ENCODE results near the gene RABGGTA.

RABGGTA gene

DNA sequence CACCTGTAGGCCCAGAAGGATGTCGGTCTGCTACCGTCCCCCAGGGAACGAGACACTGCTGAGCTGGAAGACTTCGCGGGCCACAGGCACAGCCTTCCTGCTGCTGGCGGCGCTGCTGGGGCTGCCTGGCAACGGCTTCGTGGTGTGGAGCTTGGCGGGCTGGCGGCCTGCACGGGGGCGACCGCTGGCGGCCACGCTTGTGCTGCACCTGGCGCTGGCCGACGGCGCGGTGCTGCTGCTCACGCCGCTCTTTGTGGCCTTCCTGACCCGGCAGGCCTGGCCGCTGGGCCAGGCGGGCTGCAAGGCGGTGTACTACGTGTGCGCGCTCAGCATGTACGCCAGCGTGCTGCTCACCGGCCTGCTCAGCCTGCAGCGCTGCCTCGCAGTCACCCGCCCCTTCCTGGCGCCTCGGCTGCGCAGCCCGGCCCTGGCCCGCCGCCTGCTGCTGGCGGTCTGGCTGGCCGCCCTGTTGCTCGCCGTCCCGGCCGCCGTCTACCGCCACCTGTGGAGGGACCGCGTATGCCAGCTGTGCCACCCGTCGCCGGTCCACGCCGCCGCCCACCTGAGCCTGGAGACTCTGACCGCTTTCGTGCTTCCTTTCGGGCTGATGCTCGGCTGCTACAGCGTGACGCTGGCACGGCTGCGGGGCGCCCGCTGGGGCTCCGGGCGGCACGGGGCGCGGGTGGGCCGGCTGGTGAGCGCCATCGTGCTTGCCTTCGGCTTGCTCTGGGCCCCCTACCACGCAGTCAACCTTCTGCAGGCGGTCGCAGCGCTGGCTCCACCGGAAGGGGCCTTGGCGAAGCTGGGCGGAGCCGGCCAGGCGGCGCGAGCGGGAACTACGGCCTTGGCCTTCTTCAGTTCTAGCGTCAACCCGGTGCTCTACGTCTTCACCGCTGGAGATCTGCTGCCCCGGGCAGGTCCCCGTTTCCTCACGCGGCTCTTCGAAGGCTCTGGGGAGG, 39.5 kb upstream of the RABGGTA start, which contains the start of gene LTB4R:
Gene LTB4R, plus strand, starts transcription at position 857 of the 959 bp plus-strand sequence. CDS start 4,150 bp downstream, outside the sequence.
- Histone ChIP-seq H3K4me3 (ENCODE audit: low read length) (no peak within 1 kb of the TSS), H3K4me1 (ENCODE audit: insufficient read depth, low read length) (no peaks in the 10 kb centered on the region), H3K9ac (ENCODE audit: low read depth, low read length) (no peak within 1 kb of the TSS), H3K36me3 (ENCODE audit: insufficient read depth, low read depth, low read length) (peaks cover 35% of the 10 kb centered on the region), H3K9me3 (ENCODE audit: insufficient read depth, low read depth, low read length) (no peaks in the 10 kb centered on the region), H3K27ac (ENCODE audit: low read length) (no peak within 1 kb of the TSS), H3K27me3 (ENCODE audit: insufficient read depth, low read length) (no peaks in the 10 kb centered on the region; the same call in 1 of the 2 replicates)

DNA sequence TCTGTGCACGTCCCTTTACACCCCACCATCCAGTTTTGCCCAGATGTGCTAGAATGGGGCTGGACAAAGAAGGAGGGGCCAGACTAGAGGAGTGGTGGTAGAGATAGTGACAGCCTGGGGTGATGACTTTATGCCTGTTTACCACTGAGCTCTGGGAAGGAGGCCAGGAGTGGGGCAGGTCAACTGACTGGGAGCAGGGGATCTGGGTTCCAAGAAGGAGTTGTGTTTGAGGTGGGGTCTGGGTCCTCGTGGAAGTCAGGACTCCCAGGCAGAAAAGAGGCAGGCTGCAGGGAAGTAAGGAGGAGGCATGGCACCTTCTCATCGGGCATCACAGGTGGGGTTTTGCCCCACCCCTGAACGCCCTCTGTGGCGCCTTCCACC, 38.9 kb upstream of the RABGGTA start:
- Histone ChIP-seq H3K36me3 (ENCODE audit: insufficient read depth, low read depth, low read length) (peaks cover 41% of the 10 kb centered on the region), H3K9me3 (ENCODE audit: insufficient read depth, low read depth, low read length) (no peaks in the 10 kb centered on the region), H3K4me3 (ENCODE audit: low read length) (no peak overlapping the region), H3K27me3 (ENCODE audit: insufficient read depth, low read length) (no peaks in the 10 kb centered on the region; the same call in 1 of the 2 replicates), H3K9ac (ENCODE audit: low read depth, low read length) (no peak overlapping the region), H3K27ac (ENCODE audit: low read length) (no peak overlapping the region), H3K4me1 (ENCODE audit: insufficient read depth, low read length) (no peaks in the 10 kb centered on the region)

DNA sequence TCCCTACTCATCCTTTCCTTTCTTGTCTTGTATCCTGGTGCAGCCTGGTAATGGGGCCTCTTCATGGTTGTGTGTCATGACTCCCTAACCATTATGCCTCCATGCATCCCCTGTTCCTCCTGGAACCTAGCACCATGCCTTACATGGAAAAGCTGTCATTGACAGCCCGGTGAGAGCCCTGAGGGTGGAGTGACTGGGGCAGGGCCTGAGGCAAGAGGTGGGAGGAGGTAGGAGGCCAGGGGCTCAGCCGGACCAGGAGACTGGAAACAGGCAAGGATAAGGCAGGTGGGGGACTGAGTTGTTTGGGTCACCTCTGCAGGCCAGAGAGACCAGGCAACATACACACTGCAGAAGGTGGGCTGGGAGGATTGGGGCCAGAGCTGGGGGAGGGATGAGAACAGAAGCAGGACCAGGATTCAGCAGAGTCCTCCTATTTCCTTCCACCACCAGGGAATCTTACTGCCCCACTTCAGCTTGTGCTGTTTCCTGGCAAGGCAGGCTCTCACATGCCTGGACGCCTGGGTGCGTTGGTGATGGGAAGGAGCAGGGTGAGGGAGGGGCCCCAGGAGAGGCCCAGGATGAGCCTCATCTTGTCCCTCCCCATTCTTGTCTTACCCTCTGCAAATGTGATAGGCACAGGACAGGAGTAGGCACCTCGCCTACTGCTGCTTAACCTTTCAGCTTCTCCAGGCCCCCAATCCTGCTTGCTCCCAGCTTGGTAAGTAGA, 38.3 kb upstream of the RABGGTA start, which contains the start of gene LTB4R2:
Gene LTB4R2, plus strand, starts transcription at position 603 of the 727 bp plus-strand sequence. CDS start 525 bp downstream, outside the sequence.
- peaks cover 47% of the 10 kb centered on the region for H3K36me3 ChIP-seq (ENCODE audit: insufficient read depth, low read depth, low read length)
- H3K4me3 ChIP-seq (ENCODE audit: low read length): no peak within 1 kb of the TSS
- H3K27ac ChIP-seq (ENCODE audit: low read length): no peak within 1 kb of the TSS
- H3K27me3 ChIP-seq (ENCODE audit: insufficient read depth, low read length): no peaks in the 10 kb centered on the region; the same call in 1 of the 2 replicates
- no peaks in the 10 kb centered on the region for H3K4me1 ChIP-seq (ENCODE audit: insufficient read depth, low read length)
- H3K9ac ChIP-seq (ENCODE audit: low read depth, low read length): no peak within 1 kb of the TSS
- H3K9me3 ChIP-seq (ENCODE audit: insufficient read depth, low read depth, low read length): no peaks in the 10 kb centered on the region

DNA sequence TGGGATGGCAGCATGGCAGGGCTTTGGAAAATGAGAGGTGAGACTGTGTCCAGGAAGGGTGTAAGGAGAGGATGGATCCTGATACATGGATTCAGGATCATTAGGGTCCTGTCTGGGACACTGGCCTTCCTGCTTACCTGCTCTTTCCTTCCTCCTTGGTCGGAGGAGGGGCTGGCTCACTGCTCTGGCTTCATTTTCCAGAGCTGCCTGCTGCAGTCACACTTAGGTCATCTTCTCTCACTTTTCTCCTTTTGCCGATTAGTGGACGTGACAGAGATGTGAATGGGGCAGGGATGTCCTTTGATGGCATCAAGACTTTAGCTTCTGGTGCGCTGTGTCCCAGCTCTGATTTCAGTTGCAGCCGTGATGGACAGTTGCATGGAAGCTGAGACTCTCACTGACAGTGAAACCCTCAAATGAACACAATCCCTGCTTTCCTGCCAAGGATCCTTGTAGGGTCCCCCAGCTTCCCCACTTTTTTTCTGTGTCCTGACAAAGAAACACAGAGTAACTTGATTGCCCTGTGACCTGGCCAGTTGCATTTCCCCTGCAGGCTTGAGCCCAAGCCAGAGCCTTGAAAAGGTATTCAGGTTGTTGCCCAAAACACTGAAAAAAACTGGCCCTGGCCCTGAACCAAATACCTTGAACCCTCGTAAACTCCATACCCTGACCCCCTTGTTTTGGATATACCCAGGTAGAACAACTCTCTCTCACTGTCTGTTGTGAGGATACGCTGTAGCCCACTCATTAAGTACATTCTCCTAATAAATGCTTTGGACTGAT, 37.1 kb upstream of the RABGGTA start:
- no peak overlapping the region for H3K4me3 ChIP-seq (ENCODE audit: low read length)
- H3K9me3 ChIP-seq (ENCODE audit: insufficient read depth, low read depth, low read length): no peaks in the 10 kb centered on the region
- H3K9ac ChIP-seq (ENCODE audit: low read depth, low read length): no peak overlapping the region
- H3K4me1 ChIP-seq (ENCODE audit: insufficient read depth, low read length): no peaks in the 10 kb centered on the region
- H3K27ac ChIP-seq (ENCODE audit: low read length): no peak overlapping the region
- H3K27me3 ChIP-seq (ENCODE audit: insufficient read depth, low read length): no peaks in the 10 kb centered on the region
- peaks cover 59% of the 10 kb centered on the region for H3K36me3 ChIP-seq (ENCODE audit: insufficient read depth, low read depth, low read length)

DNA sequence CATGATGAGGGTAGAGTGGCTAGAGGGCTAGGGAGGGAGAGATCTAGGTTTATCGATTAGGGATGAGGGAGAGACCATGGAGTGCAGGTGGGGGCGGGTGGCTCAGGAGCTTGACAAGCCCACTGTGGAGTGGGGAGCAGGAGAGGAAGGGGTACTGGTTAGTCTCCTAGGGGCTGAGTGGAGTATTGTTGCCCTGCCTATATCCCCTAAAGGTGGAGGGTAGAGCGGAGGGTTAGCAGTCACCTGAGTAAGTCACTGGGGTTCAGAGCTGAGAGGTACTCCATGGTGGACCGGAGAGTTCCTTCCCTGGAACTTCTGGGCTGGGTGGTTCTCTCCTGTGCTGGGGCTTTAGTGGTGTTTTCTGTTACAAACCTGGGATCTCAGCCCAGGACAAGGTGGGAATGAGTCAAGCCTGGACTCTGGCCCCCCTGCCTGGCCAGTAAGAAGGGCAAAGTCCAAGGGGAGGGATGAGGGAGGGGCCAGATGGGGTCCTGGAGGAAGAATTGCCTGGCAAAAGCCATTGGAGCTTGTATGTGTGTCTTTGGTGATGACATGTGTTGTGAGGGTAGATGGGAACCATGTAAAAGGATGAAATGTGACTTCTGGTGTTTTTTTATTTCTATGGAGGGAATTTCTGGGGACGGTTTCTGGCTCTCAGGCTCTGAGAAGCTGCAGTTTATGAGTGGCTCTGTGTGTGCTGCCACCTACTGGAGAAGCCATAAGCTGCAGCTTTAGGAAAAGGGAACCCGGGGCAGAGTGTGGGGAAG, 36.4 kb upstream of the RABGGTA start, which contains the start of gene CIDEB:
Gene CIDEB, minus strand, starts transcription at position 403 of the 767 bp plus-strand sequence. Its CDS starts 119 bp downstream, at position 284.
- H3K27ac ChIP-seq (ENCODE audit: low read length): no peak within 1 kb of the TSS

DNA sequence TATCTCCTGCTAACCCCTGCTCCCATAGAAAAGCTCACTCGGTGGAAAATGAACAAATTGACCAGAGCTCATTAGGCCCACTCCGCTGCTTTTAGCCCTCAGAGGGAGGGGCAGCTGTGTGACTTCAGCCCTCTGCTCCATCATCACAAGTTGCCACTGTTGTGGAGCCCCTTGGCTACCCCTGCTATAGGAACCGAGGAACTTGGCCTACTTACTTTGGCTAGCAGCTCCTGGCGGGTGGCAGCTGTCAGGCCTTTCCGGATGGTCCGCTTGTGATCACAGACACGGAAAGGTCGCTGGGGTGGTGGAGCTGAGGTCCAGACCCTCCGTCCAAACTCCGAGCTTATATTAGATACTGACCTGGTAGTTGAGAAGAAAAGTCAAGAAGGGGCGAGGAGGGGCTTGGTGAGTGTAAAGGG, 35.8 kb upstream of the RABGGTA start:
- Histone ChIP-seq H3K36me3 (ENCODE audit: insufficient read depth, low read depth, low read length) (peaks cover 71% of the 10 kb centered on the region), H3K4me1 (ENCODE audit: insufficient read depth, low read length) (no peaks in the 10 kb centered on the region), H3K9ac (ENCODE audit: low read depth, low read length) (no peak overlapping the region), H3K27me3 (ENCODE audit: insufficient read depth, low read length) (no peaks in the 10 kb centered on the region), H3K4me3 (ENCODE audit: low read length) (no peak overlapping the region), H3K9me3 (ENCODE audit: insufficient read depth, low read depth, low read length) (no peaks in the 10 kb centered on the region), H3K27ac (ENCODE audit: low read length) (no peak overlapping the region)

More for the DNA sequence above, 36.4 kb upstream of the RABGGTA start, which contains the start of gene CIDEB:
- Histone ChIP-seq H3K27me3 (ENCODE audit: insufficient read depth, low read length) (no peaks in the 10 kb centered on the region), H3K36me3 (ENCODE audit: insufficient read depth, low read depth, low read length) (peaks cover 66% of the 10 kb centered on the region), H3K9ac (ENCODE audit: low read depth, low read length) (no peak within 1 kb of the TSS), H3K4me3 (ENCODE audit: low read length) (no peak within 1 kb of the TSS), H3K9me3 (ENCODE audit: insufficient read depth, low read depth, low read length) (no peaks in the 10 kb centered on the region), H3K4me1 (ENCODE audit: insufficient read depth, low read length) (no peaks in the 10 kb centered on the region)

GRCh38 chr14:24304019-24304387, 32.6 kb upstream of the RABGGTA start:
- Histone ChIP-seq H3K36me3 (ENCODE audit: insufficient read depth, low read depth, low read length) (peaks cover 70% of the 10 kb centered on the region), H3K9me3 (ENCODE audit: insufficient read depth, low read depth, low read length) (no peaks in the 10 kb centered on the region), H3K27me3 (ENCODE audit: insufficient read depth, low read length) (no peaks in the 10 kb centered on the region), H3K4me3 (ENCODE audit: low read length) (no peak overlapping the region), H3K9ac (ENCODE audit: low read depth, low read length) (no peak overlapping the region), H3K4me1 (ENCODE audit: insufficient read depth, low read length) (0 out of 2 replicates have a peak, but pooled peaks cover 3% of the 10 kb centered on the region), H3K27ac (ENCODE audit: low read length) (no peak overlapping the region)

DNA sequence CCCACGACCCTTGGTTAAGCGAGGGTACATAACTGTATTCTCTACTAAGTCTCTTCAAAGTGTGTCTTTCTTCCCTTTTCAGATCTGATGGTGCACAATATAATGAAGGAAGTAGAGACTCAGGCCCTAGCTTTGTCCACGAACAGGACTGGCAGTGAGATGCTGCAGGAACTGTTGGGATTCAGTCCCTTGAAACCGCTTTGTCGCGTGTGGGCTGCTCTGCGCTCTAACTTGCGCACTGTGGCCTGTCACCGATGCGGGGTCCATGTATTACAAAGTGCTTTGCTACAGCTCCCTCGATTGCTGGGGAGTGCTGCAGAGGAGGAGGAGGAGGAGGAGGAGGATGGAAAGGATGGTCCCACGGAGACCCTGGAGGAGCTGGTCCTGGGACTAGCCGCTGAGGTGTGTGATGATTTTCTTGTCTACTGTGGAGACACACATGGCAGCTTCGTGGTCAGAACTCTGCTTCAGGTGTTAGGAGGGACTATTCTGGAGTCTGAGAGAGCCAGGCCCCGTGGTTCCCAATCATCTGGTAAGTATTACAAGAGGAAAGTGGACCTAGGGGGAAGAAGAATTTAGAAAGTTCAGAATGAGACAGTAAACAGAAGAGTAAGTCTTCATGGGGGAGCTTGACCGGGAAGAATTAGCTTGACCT, 29.1 kb upstream of the RABGGTA start:
- Histone ChIP-seq H3K9me3 (ENCODE audit: insufficient read depth, low read depth, low read length) (no peaks in the 10 kb centered on the region), H3K4me3 (ENCODE audit: low read length) (peak overlapping the region; percentile 91), H3K4me1 (ENCODE audit: insufficient read depth, low read length) (0 out of 2 replicates have a peak, but pooled peaks cover 3% of the 10 kb centered on the region), H3K27me3 (ENCODE audit: insufficient read depth, low read length) (no peaks in the 10 kb centered on the region), H3K36me3 (ENCODE audit: insufficient read depth, low read depth, low read length) (peaks cover 54% of the 10 kb centered on the region), H3K27ac (ENCODE audit: low read length) (peak overlapping the region; percentile 25), H3K9ac (ENCODE audit: low read depth, low read length) (peak overlapping the region; percentile 78)

GRCh38 chr14:24299255-24300191, 28.1 kb upstream of the RABGGTA start, which contains the start of the genes DHRS1 and NOP9:
Gene DHRS1, minus strand, starts transcription at chr14:24299780. Its CDS starts 674 bp downstream, at chr14:24299106.
Gene NOP9, plus strand, starts transcription at chr14:24299850. Its CDS starts 105 bp downstream, at chr14:24299955.
- H3K4me1 ChIP-seq (ENCODE audit: insufficient read depth, low read length): 0 out of 2 replicates have a peak, but pooled peaks cover 3% of the 10 kb centered on the region
- H3K9ac ChIP-seq (ENCODE audit: low read depth, low read length): peak within 1 kb of the TSS; percentile 78
- peak within 1 kb of the TSS; percentile 25 for H3K27ac ChIP-seq (ENCODE audit: low read length)
- peak within 1 kb of the TSS; percentile 91 for H3K4me3 ChIP-seq (ENCODE audit: low read length)
- H3K27me3 ChIP-seq (ENCODE audit: insufficient read depth, low read length): no peaks in the 10 kb centered on the region
- no peaks in the 10 kb centered on the region for H3K9me3 ChIP-seq (ENCODE audit: insufficient read depth, low read depth, low read length)
- H3K36me3 ChIP-seq (ENCODE audit: insufficient read depth, low read depth, low read length): peaks cover 49% of the 10 kb centered on the region

Data from iPS-20b (cell line).